Brain microvascular endothelial cell (primary cell): Measurements from ENCODE around the gene DBI.

Source experiments
- DNase-seq: peaks from one replicate; pipeline ENCODE4 v3.0.0-alpha.2; 2020
- H3K27ac ChIP-seq: fragments of 250-450 bp; sonication (Bioruptor Pico); 2 replicates; pipeline ENCODE4 v1.5.1; 2020; ENCODE audit warnings: mild to moderate bottlenecking, moderate library complexity
- H3K27me3 ChIP-seq: fragments of 250-450 bp; sonication (Bioruptor Pico); replicated peaks from 2 replicates; pipeline ENCODE4 v1.5.1; 2020; ENCODE audit warnings: mild to moderate bottlenecking
- H3K36me3 ChIP-seq: fragments of 250-450 bp; sonication (Bioruptor Pico); replicated peaks from 2 replicates; pipeline ENCODE4 v1.5.1; 2020; ENCODE audit warnings: mild to moderate bottlenecking
- H3K4me3 ChIP-seq: 2 replicates; pipeline ENCODE4 v1.5.1; 2011; ENCODE audit warnings: low read depth, mild to moderate bottlenecking, control low read depth, low read length, moderate library complexity
- CTCF ChIP-seq: IDR thresholded peaks from 2 replicates; pipeline ENCODE4 v1.5.1; 2011; ENCODE audit warnings: low read depth, mild to moderate bottlenecking, moderate library complexity, low read length, control low read depth, inconsistent platforms; ENCODE audit errors: missing control alignments
- in situ Hi-C: cut with HindIII; loops from 2 replicates; pipeline ENCODE4 v1.10.0; 2017; ENCODE audit warnings: low sequenced_read_pairs, low pct_ligation_motif_present

The DBI gene

GRCh38 chr2:119352357-119352756 is 14.4 kb upstream of the DBI start:
- no peak for TF ChIP-seq CTCF
- Histone ChIP-seq H3K36me3 (no peaks in the 10 kb centered on the region), H3K27me3 (no peaks in the 10 kb centered on the region), H3K27ac (no peak overlapping the region), H3K4me3 (no peak overlapping the region)
- no peak for DNase-seq
- in situ Hi-C loops, result no loop called here

- no peak overlapping the region for H3K4me3 ChIP-seq
- in situ Hi-C loops, result no loop called here
- no peaks in the 10 kb centered on the region for H3K27me3 ChIP-seq
- DNase-seq, result no peak
- no peak for TF ChIP-seq CTCF
- H3K27ac ChIP-seq, result no peak overlapping the region
- no peaks in the 10 kb centered on the region for H3K36me3 ChIP-seq
Observed at GRCh38 chr2:119354860-119355259, 11.9 kb upstream of the DBI start.

- Histone ChIP-seq H3K4me3 (no peak overlapping the region), H3K36me3 (no peaks in the 10 kb centered on the region), H3K27ac (no peak overlapping the region), H3K27me3 (no peaks in the 10 kb centered on the region)
- no peak for DNase-seq
- in situ Hi-C loops, result no loop called here
- no peak for TF ChIP-seq CTCF
Observed at GRCh38 chr2:119359774-119360173, 7.0 kb upstream of the DBI start.

GRCh38 chr2:119360423-119360966 is 6.3 kb upstream of the DBI start:
- DNase-seq, result no peak
- no peaks in the 10 kb centered on the region for H3K27me3 ChIP-seq
- TF ChIP-seq CTCF, result no peak
- in situ Hi-C loops, result no loop called here
- no peaks in the 10 kb centered on the region for H3K36me3 ChIP-seq
- no peak overlapping the region for H3K4me3 ChIP-seq
- H3K27ac ChIP-seq, result no peak overlapping the region

- TF ChIP-seq CTCF, result no peak
- no peaks in the 10 kb centered on the region for H3K27me3 ChIP-seq
- no peak for DNase-seq
- in situ Hi-C loops, result no loop called here
- no peak overlapping the region for H3K27ac ChIP-seq
- no peak overlapping the region for H3K4me3 ChIP-seq
- H3K36me3 ChIP-seq, result peaks cover 16% of the 10 kb centered on the region
Observed at GRCh38 chr2:119364798-119365197, 2.0 kb upstream of the DBI start.

- Histone ChIP-seq H3K36me3 (peaks cover 20% of the 10 kb centered on the region), H3K4me3 (peak overlapping the region; percentile 94), H3K27me3 (no peaks in the 10 kb centered on the region), H3K27ac (no peak overlapping the region)
- in situ Hi-C loops, result no loop called here
- DNase-seq, result no peak
- TF ChIP-seq CTCF, result no peak
Observed at GRCh38 chr2:119365436-119365835, 1.3 kb upstream of the DBI start.
